ENCODE data around the gene INPP5A.

Gene INPP5A

DNA sequence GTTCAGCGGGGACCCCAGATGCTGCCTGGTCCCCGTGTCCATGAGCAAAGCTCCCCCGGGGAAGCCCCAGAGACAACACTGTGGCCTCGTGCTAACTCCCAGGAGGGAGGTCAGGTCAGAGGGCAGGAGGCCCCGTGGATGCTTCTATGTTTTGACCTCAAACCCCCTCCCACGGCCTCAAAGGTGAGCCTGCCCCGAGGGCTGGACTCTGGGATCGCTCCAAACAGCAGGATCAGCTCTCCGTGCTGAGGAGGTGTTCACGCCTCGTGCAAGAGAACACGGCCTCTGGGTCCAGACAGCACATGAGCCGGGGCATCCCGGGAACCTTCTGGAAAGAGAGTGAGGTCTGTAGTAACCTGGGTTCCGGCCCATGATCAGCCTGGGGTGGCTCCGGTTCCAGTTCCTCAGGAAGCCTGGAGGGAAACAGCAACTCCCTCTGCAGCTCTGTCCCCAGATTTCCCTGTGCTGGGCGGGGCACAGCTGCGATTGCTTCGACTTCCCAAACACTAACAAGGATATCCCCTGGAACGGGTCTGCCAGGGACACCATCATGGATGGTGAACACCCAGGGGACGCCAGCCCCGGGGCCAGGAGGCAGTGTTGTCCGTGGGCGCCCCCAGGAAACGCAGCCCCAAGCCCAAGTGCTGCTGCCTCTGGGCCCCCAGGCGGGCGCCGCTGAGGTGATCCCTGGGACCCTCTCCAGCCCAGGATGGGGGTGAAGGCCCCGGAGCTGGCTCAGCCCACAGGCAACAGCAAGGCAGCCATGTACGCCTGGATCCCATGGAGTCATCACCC is 18.0 kb upstream of the INPP5A start:
- DNase-seq: no peak

- DNase-seq: no peak
Observed at GRCh38 chr10:132520177-132520811, 17.3 kb upstream of the INPP5A start.

GRCh38 chr10:132521041-132521465 is 16.5 kb upstream of the INPP5A start:
- no peak for DNase-seq

- no peak for DNase-seq
Observed at GRCh38 chr10:132521466-132522102, 16.0 kb upstream of the INPP5A start.

DNA sequence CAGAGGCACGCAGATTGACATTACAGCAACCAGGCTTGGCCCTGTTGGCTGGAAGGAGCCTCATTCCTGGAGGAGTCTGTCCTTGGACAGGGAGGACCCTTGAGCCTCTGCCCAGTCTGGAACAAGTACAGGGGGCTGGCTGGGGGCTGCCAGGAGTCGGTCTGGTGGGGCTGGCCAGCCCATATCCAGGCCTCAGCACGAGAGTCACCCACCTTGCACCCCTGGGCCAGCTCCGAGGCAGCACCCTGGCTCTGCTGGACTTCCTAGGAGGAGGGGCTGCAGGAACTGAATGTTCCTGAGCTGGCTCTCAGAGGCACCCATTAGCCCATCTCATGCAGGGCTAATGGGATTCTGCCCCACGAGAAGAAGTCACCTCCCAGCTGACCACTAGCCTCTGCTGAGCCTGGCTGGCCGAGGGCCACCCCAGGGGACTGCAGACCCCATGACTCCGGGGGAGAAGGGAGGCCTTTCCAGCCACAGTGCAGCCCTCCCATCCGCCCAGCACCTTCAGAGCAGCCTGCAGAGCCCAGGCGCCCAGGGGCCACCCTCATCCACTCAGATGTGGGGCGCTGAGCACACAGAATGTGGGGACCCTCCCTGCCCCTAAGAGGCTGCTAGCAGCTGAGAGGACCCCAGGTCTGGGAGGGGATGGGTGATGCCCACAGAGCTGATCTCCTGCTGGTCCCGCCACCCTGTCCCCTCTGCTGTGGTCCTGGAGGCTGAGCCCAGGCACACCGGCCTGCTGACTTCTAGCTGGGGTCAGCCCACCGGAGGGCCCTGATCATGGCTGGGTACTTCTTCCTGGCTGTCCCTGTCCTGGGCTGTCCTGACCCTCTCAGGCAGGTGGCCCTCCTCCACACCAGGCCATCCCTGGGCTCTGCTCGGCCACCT is 14.8 kb upstream of the INPP5A start:
- DNase-seq: no peak

DNA sequence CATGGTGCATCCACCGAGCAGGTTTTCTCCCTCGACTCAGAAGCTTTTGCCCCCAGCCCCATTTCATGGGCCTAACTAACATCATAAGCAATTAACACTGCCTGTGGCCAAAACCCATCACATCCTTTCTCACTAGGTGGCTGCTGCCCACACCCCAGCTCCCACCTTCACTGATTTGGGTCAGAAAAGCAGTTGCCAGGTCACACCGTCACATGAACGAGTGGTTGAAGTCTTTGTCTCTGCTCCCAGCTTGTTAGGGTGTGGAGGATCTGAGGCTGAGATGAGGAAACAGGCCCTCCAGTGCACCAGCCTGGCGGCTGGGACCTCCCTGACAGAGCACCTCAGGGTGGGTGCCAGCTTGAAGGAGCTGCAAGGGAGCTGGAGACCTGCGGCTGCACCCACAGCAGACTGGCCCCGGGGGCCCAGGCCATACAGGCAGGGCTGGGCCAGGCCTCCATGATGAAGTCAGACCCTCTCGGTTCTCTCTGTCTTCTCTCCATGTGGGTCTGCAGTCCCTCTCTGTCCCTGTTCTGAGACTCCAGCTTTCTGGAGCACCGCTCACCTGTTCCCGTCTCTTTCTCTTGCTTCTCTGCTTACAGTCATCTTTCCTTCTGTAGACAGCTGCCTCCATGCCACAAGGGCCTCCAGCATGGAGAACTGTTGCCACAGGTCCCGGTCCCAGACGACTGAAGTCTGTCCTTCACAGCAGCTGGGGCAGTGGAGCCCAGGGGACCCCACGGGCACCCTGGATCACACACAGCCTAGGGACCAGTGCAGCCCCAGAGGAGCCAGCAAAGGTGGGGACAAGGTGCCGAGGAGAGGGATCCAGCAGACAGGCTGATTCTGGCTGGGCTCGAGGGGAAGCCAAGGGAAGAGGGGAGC is 13.8 kb upstream of the INPP5A start:
- DNase-seq: no peak

- DNase-seq: no peak
Observed at GRCh38 chr10:132524443-132525285, 12.9 kb upstream of the INPP5A start.

DNA sequence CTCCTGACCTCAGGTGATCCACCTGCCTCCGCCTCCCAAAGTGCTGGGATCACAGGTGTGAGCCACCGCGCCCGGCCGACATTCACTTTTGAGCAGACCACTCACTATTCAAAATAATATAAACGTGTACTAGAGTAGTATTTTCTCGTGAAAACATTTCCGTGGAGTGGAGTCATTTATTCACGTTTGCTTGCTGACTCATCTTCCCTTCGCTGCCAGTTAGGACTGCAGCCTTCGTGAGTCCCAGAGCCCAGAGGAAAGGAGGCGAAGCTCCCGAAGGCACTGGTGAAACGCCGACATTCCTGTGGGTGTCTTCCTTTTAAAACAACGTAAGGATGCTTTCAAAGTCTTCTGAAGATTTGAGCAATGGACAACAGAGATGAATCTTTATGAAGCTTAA is 10.9 kb upstream of the INPP5A start:
- no peak for DNase-seq

GRCh38 chr10:132527339-132528063 is 10.1 kb upstream of the INPP5A start:
- DNase-seq: no peak

DNA sequence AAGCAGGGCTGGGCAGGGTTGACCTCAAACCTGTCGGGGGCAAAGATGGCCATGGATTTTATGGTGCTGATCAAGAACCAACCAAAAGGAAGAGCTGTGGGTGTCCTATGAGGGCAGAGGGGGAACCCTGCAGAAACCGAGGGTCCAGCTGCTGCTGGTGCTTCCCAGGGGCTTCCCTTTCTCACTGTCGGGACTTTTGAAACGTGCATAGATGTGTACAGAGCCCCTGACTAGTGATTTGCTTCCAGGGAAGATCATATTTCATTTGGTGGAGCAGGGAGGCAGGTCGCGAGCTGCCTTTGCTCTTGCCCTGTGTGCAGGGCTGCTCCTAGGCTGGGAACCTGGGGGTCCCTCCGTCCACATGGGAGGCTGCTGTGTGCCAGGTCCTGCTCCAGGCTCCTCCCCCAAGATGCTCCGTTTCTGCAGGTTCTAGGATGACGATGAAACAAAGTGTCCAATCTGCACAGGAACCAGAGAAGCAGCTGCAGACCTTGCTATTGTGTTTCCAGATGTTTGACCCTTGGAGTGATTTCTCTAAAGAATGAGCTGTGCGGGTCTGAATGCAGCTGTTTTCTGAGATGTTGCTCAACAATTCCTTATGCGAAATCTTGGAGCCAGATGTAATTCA is 9.4 kb upstream of the INPP5A start:
- DNase-seq: no peak

GRCh38 chr10:132532179-132532578 is 5.4 kb upstream of the INPP5A start:
- DNase-seq: no peak

- no peak for DNase-seq
Observed at GRCh38 chr10:132532749-132533560, 4.6 kb upstream of the INPP5A start.

DNA sequence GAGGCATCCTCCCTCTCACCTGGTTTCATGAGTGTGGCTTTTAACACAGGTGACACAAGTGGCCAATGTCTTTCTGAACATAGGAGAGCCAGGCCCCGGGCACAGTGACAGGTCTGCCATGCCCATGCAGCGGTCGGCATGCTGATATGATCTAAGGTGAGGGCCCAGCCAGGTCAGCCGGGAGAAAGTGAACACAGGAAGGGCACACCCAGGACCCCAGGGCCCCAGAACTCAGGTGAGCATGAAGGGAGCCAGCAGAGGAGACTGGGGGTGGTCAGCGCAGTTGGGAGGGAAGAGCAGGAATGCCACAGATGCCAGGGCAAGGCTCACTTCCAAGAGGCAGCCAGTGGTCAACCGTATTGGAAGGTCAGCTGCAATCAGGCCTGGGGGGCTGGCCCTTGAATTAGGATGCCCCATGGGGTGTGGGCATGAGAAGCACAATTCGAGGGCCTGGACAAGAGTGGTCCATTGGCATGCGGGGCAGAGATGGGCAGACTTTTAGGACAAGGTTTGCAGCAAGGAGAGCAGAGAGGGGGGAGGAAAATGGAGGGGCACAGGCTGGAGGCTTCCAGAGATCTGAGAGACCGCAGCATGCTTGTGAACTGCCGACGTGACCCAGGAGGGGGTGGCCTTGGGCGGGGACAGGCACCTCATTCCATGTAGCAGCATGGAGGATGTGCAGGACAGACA is 3.9 kb upstream of the INPP5A start:
- no peak for DNase-seq

GRCh38 chr10:132534391-132535064 is 3.1 kb upstream of the INPP5A start:
- DNase-seq: no peak

DNA sequence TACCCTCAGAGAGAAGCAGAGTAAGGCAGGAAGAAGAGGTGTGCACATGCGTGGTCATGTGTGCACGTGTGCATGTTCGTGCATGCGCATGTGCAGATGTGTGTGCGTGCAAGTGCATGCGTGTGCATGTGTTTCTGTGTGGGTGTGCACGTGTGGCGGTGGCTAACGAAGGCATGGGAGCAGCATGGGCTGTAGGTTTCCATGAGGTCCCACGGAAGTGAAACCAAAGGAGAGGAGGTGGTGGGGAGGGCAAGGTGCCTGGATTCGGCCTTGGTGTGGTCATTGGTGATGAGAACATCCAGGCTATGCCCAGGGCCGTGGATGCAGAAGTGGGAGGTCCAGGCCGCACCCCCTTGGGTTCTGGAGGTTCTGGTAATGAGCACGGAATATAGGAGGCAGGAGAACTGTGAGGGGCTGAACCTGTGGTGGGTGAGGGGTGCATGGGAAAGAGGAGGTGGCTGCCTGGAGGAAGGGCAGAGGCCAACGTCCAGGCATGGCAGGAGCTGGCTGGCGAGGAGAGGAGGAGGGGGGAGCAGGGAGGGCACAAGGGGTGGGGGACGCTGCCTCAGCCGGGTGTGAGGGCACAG is 2.4 kb upstream of the INPP5A start:
- no peak for DNase-seq

DNA sequence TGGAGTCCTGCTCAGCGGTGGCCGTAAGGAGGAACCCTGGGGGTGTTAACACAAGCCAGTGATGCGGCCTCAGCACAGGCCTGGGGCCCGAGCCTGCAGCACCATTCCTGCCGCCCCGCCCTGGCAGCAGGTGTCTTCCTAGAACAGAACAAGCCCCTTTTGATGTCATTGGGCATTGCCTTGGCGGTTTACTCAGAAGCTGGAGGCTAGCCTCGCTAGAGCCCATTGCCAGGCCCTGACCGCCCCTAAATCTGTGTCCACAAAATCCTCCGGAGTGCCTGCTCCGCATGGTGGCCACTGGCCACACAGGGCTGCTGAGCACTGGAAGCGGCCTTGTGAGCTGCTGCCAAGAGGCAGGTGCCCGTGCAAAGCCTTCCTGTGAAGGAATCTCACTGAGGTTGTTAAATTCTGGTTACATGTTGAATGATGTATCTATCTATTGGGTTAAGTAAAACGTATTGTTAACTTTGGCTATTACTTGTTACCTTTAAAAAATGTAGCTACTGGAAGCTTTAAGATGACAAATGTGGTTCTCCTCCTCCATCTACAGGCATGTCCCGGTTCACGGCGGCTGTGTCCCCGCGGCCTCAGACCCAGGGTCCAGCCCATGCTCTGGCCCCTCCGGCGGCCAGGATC is 1.2 kb upstream of the INPP5A start:
- no peak for DNase-seq

Data from CD4-positive, alpha-beta T cell treated with Interleukin-6 for 4 hours (primary cell).